ENCODE results near the gene IFT122. TPM values are rescaled to one million over a fixed set of nuclear protein-coding genes. Genes with fewer than 3 reads are reported as not detected.

IFT122 gene
- total and polyA plus RNA-seq, 4 donors, result 10.1 to 41.2 (median 32.2) TPM

DNA sequence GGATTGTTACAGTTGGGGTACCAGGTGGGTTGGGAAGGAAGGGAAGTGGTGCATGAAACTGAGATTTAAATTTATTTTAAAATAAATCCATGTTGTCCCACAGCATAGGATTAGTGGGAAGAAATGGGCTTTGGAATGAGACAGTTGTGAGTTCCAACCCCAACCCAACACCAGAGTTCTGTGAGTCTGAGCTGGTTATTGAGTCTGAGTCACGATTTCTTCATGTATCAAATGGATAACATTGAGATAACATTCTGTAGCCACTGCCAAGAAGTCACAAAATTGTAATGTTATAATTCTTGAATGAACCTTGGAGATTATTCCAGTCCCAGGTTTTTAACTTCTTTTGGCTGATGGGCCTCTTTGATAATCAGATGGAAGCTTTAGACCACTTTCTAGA, 13.7 kb downstream of the IFT122 start:
- Histone ChIP-seq H3K4me3 (ENCODE audit: low read length in 2 of 2) (no peak overlapping the region), H3K27me3 (ENCODE audit: control insufficient read depth in 1 of 2, insufficient read depth in 2 of 2, low read length in 1 of 2) (no peaks in the 10 kb centered on the region), H3K27ac (ENCODE audit: low read depth in 1 of 2, low read length in 2 of 2) (no peak overlapping the region), H3K36me3 (ENCODE audit: control insufficient read depth in 1 of 2, insufficient read depth in 2 of 2, low read length in 1 of 2) (peaks cover 3 to 7% of the 10 kb centered on the region in 2 donors), H3K4me1 (ENCODE audit: control insufficient read depth in 1 of 2, insufficient read depth in 2 of 2, low read length in 2 of 2) (peaks cover 0 to 2% of the 10 kb centered on the region in 2 donors), H3K9me3 (ENCODE audit: control insufficient read depth, low read length) (no peaks in the 10 kb centered on the region)
- ATAC-seq (ENCODE audit: low FRiP score) (no peak), DNase-seq (no peak)
- WGBS, 2 donors, result 11 to 17% methylated on average over 1 of the region's 1 CpG
- intact Hi-C loops (cut with DNase I), result no loop called here

DNA sequence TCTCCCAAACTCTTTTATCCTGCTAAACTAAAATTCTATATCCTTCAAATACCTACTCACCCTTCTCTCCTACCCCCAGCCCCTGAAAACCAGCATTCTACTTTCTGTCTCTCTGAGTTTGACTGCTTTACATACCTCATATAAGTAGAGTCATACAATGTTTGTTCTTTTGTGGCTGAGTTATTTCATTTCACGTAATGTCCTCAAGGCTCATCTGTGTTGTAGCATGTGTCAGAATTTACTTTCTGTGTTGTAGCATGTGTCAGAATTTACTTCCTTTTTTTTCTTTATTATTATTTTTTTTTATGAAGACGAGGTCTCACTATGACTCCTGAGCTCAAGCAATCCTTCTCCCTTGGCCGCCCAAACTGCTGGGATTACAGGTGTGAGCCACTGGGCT, 20.1 kb downstream of the IFT122 start:
- no peaks in the 10 kb centered on the region for H3K9me3 ChIP-seq (ENCODE audit: control insufficient read depth, low read length)
- DNase-seq (no peak), ATAC-seq (ENCODE audit: low FRiP score) (no peak)
- H3K27me3 ChIP-seq (ENCODE audit: control insufficient read depth in 1 of 2, insufficient read depth in 2 of 2, low read length in 1 of 2), result no peaks in the 10 kb centered on the region
- WGBS, 2 donors, result 90 to 95% methylated on average over 3 of the region's 3 CpGs
- H3K36me3 ChIP-seq (ENCODE audit: control insufficient read depth in 1 of 2, insufficient read depth in 2 of 2, low read length in 1 of 2), result peaks cover 3 to 4% of the 10 kb centered on the region in 2 donors
- intact Hi-C loops (cut with DNase I), result no loop called here
- H3K27ac ChIP-seq (ENCODE audit: low read depth in 1 of 2, low read length in 2 of 2), result no peak overlapping the region
- no peak overlapping the region for H3K4me3 ChIP-seq (ENCODE audit: low read length in 2 of 2)
- H3K4me1 ChIP-seq (ENCODE audit: control insufficient read depth in 1 of 2, insufficient read depth in 2 of 2, low read length in 2 of 2), result no peaks in the 10 kb centered on the region

DNA sequence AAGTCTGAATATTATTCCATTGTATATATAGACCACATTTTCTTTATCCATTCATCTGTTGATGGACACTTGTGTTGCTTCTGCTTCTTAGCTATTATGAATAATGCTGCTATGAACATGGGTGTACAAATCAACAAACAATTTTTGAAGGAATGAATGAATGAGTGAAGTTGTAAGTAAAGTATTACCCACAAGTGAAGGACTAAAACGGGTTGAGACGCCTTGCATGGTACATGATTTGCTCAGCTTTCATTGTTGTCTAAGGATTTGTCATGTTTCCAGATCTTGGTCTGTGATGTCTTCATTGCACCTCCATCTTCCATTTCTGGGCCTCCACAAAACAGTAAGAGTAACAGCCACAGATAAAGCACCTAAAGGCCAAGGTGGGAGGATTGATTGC, 20.5 kb downstream of the IFT122 start:
- DNase-seq (no peak), ATAC-seq (ENCODE audit: low FRiP score) (no peak)
- H3K36me3 ChIP-seq (ENCODE audit: control insufficient read depth in 1 of 2, insufficient read depth in 2 of 2, low read length in 1 of 2), result peaks cover 3 to 4% of the 10 kb centered on the region in 2 donors
- no peaks in the 10 kb centered on the region for H3K27me3 ChIP-seq (ENCODE audit: control insufficient read depth in 1 of 2, insufficient read depth in 2 of 2, low read length in 1 of 2)
- intact Hi-C loops (cut with DNase I), result no loop called here
- H3K4me3 ChIP-seq (ENCODE audit: low read length in 2 of 2), result no peak overlapping the region
- H3K4me1 ChIP-seq (ENCODE audit: control insufficient read depth in 1 of 2, insufficient read depth in 2 of 2, low read length in 2 of 2), result no peaks in the 10 kb centered on the region
- H3K27ac ChIP-seq (ENCODE audit: low read depth in 1 of 2, low read length in 2 of 2), result no peak overlapping the region
- no peaks in the 10 kb centered on the region for H3K9me3 ChIP-seq (ENCODE audit: control insufficient read depth, low read length)
- 96 to 98% methylated on average over 2 of the region's 2 CpGs for WGBS, 2 donors

DNA sequence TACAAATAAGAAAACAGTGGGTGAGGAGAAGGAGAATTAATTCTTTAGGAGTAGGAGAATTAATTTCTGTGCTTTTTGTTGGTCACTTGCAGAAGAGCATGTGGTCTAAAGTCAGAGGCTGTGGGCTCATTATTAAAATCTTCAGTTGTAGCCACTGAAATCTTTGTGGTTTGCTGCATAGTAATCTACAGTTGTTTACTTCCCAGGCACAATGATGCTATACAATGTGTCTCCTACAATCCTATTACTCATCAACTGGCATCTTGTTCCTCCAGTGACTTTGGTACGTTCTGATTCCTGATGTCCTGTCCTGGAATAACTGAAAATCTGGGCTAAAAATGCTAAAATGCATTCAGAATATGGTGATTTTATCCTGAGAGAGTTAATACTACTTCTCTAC, 21.0 kb downstream of the IFT122 start:
- no peak overlapping the region for H3K27ac ChIP-seq (ENCODE audit: low read depth in 1 of 2, low read length in 2 of 2)
- no peak for ATAC-seq (ENCODE audit: low FRiP score)
- no peaks in the 10 kb centered on the region for H3K9me3 ChIP-seq (ENCODE audit: control insufficient read depth, low read length)
- no peaks in the 10 kb centered on the region for H3K27me3 ChIP-seq (ENCODE audit: control insufficient read depth in 1 of 2, insufficient read depth in 2 of 2, low read length in 1 of 2)
- H3K4me3 ChIP-seq (ENCODE audit: low read length in 2 of 2), result no peak overlapping the region
- no peaks in the 10 kb centered on the region for H3K4me1 ChIP-seq (ENCODE audit: control insufficient read depth in 1 of 2, insufficient read depth in 2 of 2, low read length in 2 of 2)
- DNase-seq, result no peak
- intact Hi-C loops (cut with DNase I), result no loop called here
- 91 to 97% methylated on average over 1 of the region's 1 CpG for WGBS, 2 donors
- peaks cover 3 to 4% of the 10 kb centered on the region in 2 donors for H3K36me3 ChIP-seq (ENCODE audit: control insufficient read depth in 1 of 2, insufficient read depth in 2 of 2, low read length in 1 of 2)

DNA sequence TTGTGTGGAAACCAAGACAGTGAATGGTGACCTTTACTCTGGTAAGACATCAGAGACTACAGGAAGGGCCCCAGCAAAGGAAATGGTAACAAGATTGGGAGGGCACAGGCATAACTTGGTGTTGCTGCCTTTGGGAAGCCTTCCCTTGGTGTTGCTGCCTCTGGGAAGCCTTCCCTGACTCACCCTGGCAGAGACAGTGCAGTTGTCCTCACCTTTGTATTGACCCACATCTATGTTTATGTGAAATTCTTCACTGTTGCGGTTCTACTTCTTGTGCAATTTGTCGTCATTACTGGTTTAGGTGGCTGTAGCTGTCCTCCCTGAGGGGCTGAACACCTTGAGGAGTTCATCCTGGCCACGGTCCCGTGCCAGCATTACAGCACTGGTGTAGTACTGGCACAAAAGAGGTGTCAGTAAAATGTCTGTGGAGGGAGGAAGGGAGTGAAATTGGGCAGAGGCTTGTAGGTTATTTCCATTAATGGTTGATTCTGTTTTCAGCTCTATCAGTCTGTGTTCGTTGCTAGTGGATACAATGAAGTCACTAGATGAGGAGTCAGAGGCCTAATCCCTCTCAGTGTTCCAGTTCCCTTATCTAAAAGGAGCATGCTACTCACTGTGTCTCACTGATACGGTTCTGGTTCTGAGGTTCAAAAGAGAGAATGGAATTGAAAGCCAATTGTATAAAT, 21.6 kb downstream of the IFT122 start:
- no peak overlapping the region for H3K27ac ChIP-seq (ENCODE audit: low read depth in 1 of 2, low read length in 2 of 2)

DNA sequence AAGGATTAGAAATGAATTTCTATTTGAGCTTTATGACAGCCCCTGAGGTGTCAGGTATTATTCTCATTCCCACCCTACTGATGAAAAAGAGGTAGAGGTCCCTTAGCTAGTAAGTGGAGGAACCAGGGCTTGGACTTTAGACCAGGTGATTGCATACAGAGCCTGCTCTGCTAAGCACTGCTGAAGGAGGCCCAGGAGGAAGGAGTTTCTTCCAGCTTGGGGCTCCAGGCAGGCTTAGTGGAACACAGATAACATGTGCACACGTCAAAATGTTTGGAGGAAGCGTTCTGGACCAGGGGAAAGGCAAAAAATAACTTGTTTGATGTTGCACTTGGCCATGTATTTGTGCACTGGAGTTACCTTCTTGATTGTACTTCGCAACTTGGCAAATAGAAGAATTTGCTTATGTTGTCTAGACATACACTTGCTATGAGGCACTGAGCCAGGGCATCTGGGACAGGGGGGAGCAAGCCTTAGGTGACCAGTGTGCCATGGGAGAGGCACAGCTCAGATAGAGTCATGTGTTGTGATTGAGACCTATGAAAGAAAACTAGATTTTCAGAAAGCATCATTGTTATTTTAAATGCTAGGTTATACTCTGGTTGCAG, 22.4 kb downstream of the IFT122 start:
- no peak for DNase-seq
- intact Hi-C loops (cut with DNase I), result no loop called here
- Histone ChIP-seq H3K9me3 (ENCODE audit: control insufficient read depth, low read length) (no peaks in the 10 kb centered on the region), H3K27me3 (ENCODE audit: control insufficient read depth in 1 of 2, insufficient read depth in 2 of 2, low read length in 1 of 2) (no peaks in the 10 kb centered on the region), H3K27ac (ENCODE audit: low read depth in 1 of 2, low read length in 2 of 2) (no peak overlapping the region), H3K36me3 (ENCODE audit: control insufficient read depth in 1 of 2, insufficient read depth in 2 of 2, low read length in 1 of 2) (peaks cover 3 to 4% of the 10 kb centered on the region in 2 donors), H3K4me3 (ENCODE audit: low read length in 2 of 2) (no peak overlapping the region), H3K4me1 (ENCODE audit: control insufficient read depth in 1 of 2, insufficient read depth in 2 of 2, low read length in 2 of 2) (no peaks in the 10 kb centered on the region)
- 28 to 29% methylated on average over 3 of the region's 3 CpGs for WGBS, 2 donors
- no peak for ATAC-seq (ENCODE audit: low FRiP score)

More for the DNA sequence above, 21.6 kb downstream of the IFT122 start:
- H3K9me3 ChIP-seq (ENCODE audit: control insufficient read depth, low read length), result no peaks in the 10 kb centered on the region
- H3K4me1 ChIP-seq (ENCODE audit: control insufficient read depth in 1 of 2, insufficient read depth in 2 of 2, low read length in 2 of 2), result no peaks in the 10 kb centered on the region
- ATAC-seq (ENCODE audit: low FRiP score) (no peak), DNase-seq (no peak)
- no peak overlapping the region for H3K4me3 ChIP-seq (ENCODE audit: low read length in 2 of 2)
- H3K36me3 ChIP-seq (ENCODE audit: control insufficient read depth in 1 of 2, insufficient read depth in 2 of 2, low read length in 1 of 2), result peaks cover 3 to 4% of the 10 kb centered on the region in 2 donors
- 80 to 82% methylated on average over 6 of the region's 6 CpGs for WGBS, 2 donors
- intact Hi-C loops (cut with DNase I), result no loop called here
- H3K27me3 ChIP-seq (ENCODE audit: control insufficient read depth in 1 of 2, insufficient read depth in 2 of 2, low read length in 1 of 2), result no peaks in the 10 kb centered on the region

DNA sequence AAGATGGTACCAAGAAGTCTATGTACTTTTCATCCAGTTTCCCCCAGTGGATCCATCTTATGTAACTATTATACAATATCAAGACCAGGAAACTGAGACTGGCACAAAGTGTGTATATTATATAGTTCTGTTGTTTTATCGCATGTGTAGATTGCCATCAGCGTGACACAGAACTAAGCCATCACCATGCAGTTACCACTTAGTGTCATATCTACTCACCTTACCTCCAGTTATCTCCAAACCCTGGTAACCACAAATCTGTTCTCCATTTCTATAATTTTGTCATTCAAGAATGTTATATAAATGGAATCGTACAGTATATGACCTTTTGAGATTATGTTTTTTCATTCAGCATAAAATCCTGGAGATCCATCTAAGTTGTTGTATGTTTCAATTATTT, 23.1 kb downstream of the IFT122 start:
- no peak overlapping the region for H3K27ac ChIP-seq (ENCODE audit: low read depth in 1 of 2, low read length in 2 of 2)
- H3K4me3 ChIP-seq (ENCODE audit: low read length in 2 of 2), result no peak overlapping the region
- H3K36me3 ChIP-seq (ENCODE audit: control insufficient read depth in 1 of 2, insufficient read depth in 2 of 2, low read length in 1 of 2), result peaks cover 3 to 4% of the 10 kb centered on the region in 2 donors
- no peaks in the 10 kb centered on the region for H3K9me3 ChIP-seq (ENCODE audit: control insufficient read depth, low read length)
- ATAC-seq (ENCODE audit: low FRiP score) (no peak), DNase-seq (no peak)
- H3K4me1 ChIP-seq (ENCODE audit: control insufficient read depth in 1 of 2, insufficient read depth in 2 of 2, low read length in 2 of 2), result no peaks in the 10 kb centered on the region
- 93 to 97% methylated on average over 3 of the region's 3 CpGs for WGBS, 2 donors
- intact Hi-C loops (cut with DNase I), result no loop called here
- H3K27me3 ChIP-seq (ENCODE audit: control insufficient read depth in 1 of 2, insufficient read depth in 2 of 2, low read length in 1 of 2), result no peaks in the 10 kb centered on the region

DNA sequence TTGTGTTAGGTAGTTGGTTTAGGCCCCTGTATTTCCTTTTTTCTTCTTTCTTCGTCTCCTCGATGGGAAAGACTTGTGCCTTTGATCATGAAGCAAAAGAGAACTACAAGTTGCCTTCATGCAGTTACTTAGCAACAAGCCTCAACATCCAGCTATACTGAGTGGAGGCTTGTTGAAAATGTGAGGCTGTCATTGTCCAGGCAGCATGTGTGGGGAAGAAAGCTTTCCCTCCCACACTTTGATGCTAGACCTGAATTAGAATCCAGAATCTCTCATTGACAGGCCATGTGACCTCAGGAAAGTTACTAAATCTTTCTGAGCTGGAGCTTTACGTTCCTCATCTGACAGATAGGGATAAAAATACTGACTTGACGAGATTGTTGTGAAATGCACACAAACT, 23.7 kb downstream of the IFT122 start:
- WGBS, 2 donors, result 76 to 80% methylated on average over 4 of the region's 4 CpGs
- intact Hi-C loops (cut with DNase I), result no loop called here
- H3K27ac ChIP-seq (ENCODE audit: low read depth in 1 of 2, low read length in 2 of 2), result no peak overlapping the region
- no peak for DNase-seq
- no peak overlapping the region for H3K4me3 ChIP-seq (ENCODE audit: low read length in 2 of 2)
- H3K27me3 ChIP-seq (ENCODE audit: control insufficient read depth in 1 of 2, insufficient read depth in 2 of 2, low read length in 1 of 2), result no peaks in the 10 kb centered on the region
- no peaks in the 10 kb centered on the region for H3K9me3 ChIP-seq (ENCODE audit: control insufficient read depth, low read length)
- ATAC-seq (ENCODE audit: low FRiP score), result no peak
- H3K4me1 ChIP-seq (ENCODE audit: control insufficient read depth in 1 of 2, insufficient read depth in 2 of 2, low read length in 2 of 2), result no peaks in the 10 kb centered on the region
- peaks cover 3 to 4% of the 10 kb centered on the region in 2 donors for H3K36me3 ChIP-seq (ENCODE audit: control insufficient read depth in 1 of 2, insufficient read depth in 2 of 2, low read length in 1 of 2)

DNA sequence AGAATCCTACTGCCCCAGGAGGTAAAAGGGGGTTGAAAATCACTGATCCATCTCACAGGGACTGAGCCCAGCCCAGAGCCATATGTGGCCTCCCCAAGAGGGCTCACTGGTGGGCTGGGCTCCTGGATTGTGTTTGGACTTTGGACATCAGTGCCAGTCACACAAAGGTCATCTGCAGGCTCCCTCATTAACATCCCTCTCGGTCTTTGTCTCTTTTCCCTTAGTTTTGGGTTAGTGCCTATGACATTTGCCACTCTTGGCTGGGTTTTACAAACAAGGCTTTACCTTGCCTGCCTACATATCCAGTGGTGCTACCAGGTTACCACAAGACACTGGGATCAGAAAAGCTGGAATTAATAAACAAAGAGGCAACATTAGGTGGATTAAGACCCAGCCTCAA, 27.9 kb downstream of the IFT122 start:
- intact Hi-C loops (cut with DNase I), result no loop called here
- WGBS, 2 donors, result 78 to 82% methylated on average over 1 of the region's 1 CpG
- no peaks in the 10 kb centered on the region for H3K27me3 ChIP-seq (ENCODE audit: control insufficient read depth in 1 of 2, insufficient read depth in 2 of 2, low read length in 1 of 2)
- peaks cover 0 to 2% of the 10 kb centered on the region in 2 donors for H3K4me1 ChIP-seq (ENCODE audit: control insufficient read depth in 1 of 2, insufficient read depth in 2 of 2, low read length in 2 of 2)
- ATAC-seq (ENCODE audit: low FRiP score) (no peak), DNase-seq (no peak)
- no peak overlapping the region for H3K27ac ChIP-seq (ENCODE audit: low read depth in 1 of 2, low read length in 2 of 2)
- peaks cover 0 to 4% of the 10 kb centered on the region in 2 donors for H3K36me3 ChIP-seq (ENCODE audit: control insufficient read depth in 1 of 2, insufficient read depth in 2 of 2, low read length in 1 of 2)
- H3K4me3 ChIP-seq (ENCODE audit: low read length in 2 of 2), result no peak overlapping the region
- no peaks in the 10 kb centered on the region for H3K9me3 ChIP-seq (ENCODE audit: control insufficient read depth, low read length)

Data from aorta (tissue), 5 donors.